Activated CD4-positive, alpha-beta T cell treated with anti-CD3 and anti-CD28 coated beads, Interleukin-2, Interleukin-6, amounts not matched to agents 100 ng/mL and 50 ng/mL, durations not matched to agents 16 hours and 8 hours (primary cell): Measurements from ENCODE around the gene MOSPD3.
"Not testable (repeated sequence)": the region's sequence is repeated elsewhere in the genome, so short reads cannot be mapped to it uniquely, and the experiment has no call there.

ENCODE experiments used
- DNase-seq: peaks from one replicate; pipeline ENCODE4 v3.0.0-alpha.2; 2020

Gene MOSPD3

GRCh38 chr7:100626530-100627237 lies 14.3 kb downstream of the MOSPD3 start:
- peak; percentile 93 for DNase-seq

- no peak for DNase-seq
Measured at GRCh38 chr7:100627238-100627549, 14.9 kb downstream of the MOSPD3 start.

GRCh38 chr7:100629117-100629716 lies 16.9 kb downstream of the MOSPD3 start:
- DNase-seq: peak; percentile 53

GRCh38 chr7:100630066-100630465 lies 17.7 kb downstream of the MOSPD3 start:
- DNase-seq: no peak

GRCh38 chr7:100632951-100633717 lies 20.8 kb downstream of the MOSPD3 start:
- DNase-seq: peak; percentile 81

GRCh38 chr7:100639995-100640516 lies 27.7 kb downstream of the MOSPD3 start:
- no peak for DNase-seq

- no peak for DNase-seq
Measured at GRCh38 chr7:100640517-100641440, 28.4 kb downstream of the MOSPD3 start.

GRCh38 chr7:100641463-100641859 lies 29.1 kb downstream of the MOSPD3 start, which contains the start of gene TFR2:
Gene TFR2 (minus strand): TSS chr7:100641552. CDS start chr7:100641509, 43 bp downstream.
- no peak for DNase-seq

- no peak for DNase-seq
Measured at GRCh38 chr7:100641860-100642533, 29.7 kb downstream of the MOSPD3 start.

- DNase-seq: peak; percentile 32
Measured at GRCh38 chr7:100642534-100642907, 30.2 kb downstream of the MOSPD3 start.

GRCh38 chr7:100649826-100650565 lies 37.7 kb downstream of the MOSPD3 start:
- DNase-seq: no peak

GRCh38 chr7:100654908-100655831 lies 42.8 kb downstream of the MOSPD3 start:
- DNase-seq: no peak

GRCh38 chr7:100655908-100656674 lies 43.8 kb downstream of the MOSPD3 start, which contains the start of gene ACTL6B:
Gene ACTL6B (minus strand): TSS chr7:100656448. CDS start chr7:100656354, 94 bp downstream.
- DNase-seq: peak; percentile 62

- DNase-seq: not testable (repeated sequence)
Measured at GRCh38 chr7:100662194-100662776, 49.9 kb downstream of the MOSPD3 start.
